Ovary (tissue), 3 donors: ENCODE measurements around the gene ERCC5.

Experiments used
- POLR2A ChIP-seq: fragments of 450-650 bp; IDR thresholded peaks from one replicate; pipeline ENCODE4 v1.6.1; 2017; ENCODE audit warnings: antibody characterized with exemption, mild to moderate bottlenecking, moderate library complexity
- TF ChIP-seq, protein P1 (sequence below), 3 donors: fragments of 450-650 bp in 2 of 3; fragments of 200-600 bp in 1 of 3; IDR thresholded peaks; one replicate each; pipeline versions ENCODE4 v1.5.1 to v1.8.0; 2016 to 2022; ENCODE audit warnings: antibody characterized with exemption in 3 of 3, mild to moderate bottlenecking in 1 of 3
- donor health status: DM: no; HTN: no; CAD: no.

DNA sequence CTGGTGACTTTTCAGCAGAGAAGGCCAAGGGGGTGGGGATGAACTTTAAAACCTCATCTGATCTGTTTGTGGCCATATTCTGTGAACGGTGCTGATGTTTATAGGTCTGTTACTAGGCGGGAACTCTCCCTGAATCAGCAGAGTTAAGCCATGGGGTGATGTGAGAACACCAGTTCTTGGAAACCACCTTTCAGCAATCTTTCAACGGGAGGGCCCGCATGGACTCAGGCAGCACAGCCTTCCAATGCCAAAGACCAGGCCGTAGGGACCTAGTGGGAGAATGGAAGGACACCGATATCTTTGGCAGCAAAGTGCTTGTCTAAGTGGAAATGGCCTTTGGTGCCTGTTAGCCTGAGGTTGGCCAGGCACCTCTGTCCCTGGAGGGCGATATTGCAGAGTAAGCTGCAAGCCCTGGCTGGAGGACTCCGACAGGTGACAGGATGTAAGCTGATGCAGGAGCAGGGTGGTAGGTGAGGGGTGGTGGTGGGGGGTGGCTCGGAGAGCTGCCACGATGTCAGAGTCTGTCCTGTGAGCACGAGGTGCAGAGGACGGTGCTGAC is 57.0 kb downstream of the ERCC5 start:
- TF ChIP-seq, protein P1, sequence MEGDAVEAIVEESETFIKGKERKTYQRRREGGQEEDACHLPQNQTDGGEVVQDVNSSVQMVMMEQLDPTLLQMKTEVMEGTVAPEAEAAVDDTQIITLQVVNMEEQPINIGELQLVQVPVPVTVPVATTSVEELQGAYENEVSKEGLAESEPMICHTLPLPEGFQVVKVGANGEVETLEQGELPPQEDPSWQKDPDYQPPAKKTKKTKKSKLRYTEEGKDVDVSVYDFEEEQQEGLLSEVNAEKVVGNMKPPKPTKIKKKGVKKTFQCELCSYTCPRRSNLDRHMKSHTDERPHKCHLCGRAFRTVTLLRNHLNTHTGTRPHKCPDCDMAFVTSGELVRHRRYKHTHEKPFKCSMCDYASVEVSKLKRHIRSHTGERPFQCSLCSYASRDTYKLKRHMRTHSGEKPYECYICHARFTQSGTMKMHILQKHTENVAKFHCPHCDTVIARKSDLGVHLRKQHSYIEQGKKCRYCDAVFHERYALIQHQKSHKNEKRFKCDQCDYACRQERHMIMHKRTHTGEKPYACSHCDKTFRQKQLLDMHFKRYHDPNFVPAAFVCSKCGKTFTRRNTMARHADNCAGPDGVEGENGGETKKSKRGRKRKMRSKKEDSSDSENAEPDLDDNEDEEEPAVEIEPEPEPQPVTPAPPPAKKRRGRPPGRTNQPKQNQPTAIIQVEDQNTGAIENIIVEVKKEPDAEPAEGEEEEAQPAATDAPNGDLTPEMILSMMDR (IDR thresholded peaks at IDR 0.05): no peak
- TF ChIP-seq POLR2A: no peak
